ENCODE measurements around the gene AKAP6. TPM values are rescaled to one million over a fixed set of nuclear protein-coding genes. Genes with fewer than 3 reads are reported as not detected.
"Not testable (repeated sequence)": the region's sequence is repeated elsewhere in the genome, so short reads cannot be mapped to it uniquely, and the experiment has no call there.

Gene AKAP6
- total RNA-seq, 1 donor, result 1.6 TPM

DNA sequence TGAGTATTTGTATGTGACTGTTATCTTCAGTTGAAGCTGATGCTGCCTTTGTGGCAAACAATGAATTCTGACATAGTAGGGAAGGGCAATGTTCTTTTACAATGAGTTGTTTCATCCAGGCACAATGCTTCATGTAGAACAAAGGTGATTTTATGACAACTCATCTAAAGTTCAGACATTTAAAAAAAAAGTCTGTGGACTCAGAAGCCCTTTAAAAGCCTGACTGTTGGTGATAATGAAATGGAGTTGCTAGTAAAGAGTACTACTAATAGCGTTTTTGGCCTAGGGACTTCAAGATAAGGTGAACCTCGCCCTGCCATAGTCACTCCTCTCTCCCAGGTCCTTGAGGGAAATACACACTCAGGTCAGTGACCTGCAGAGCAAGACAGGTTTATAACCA, 105.1 kb downstream of the AKAP6 start:
- no peak for DNase-seq (ENCODE audit: low read depth in 2 of 3, low spot score in 2 of 3)

- DNase-seq (ENCODE audit: low read depth in 2 of 3, low spot score in 2 of 3), result no peak
Measured at GRCh38 chr14:32434880-32435279, 105.8 kb downstream of the AKAP6 start.

DNA sequence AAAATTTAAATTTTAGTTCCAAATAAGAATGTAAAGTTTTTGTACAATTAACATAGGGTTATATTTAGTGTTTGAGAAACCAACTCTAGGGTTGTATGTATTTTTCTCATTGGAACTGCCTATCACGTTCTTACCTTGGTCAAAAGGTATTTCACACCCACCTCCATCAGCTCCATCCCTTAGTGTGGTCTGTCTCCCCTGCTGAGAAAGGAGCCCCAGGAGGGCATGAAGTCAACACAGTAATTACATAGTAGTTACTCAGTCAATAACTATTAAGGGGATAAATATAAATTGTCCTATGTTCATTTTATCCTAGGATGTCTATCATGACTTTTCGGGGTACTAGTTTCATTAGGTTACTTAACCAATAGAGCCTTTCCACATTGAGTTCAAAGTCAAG, 106.3 kb downstream of the AKAP6 start:
- DNase-seq (ENCODE audit: low read depth in 2 of 3, low spot score in 2 of 3), result no peak

GRCh38 chr14:32436993-32437392, 107.9 kb downstream of the AKAP6 start:
- no peak for DNase-seq (ENCODE audit: low read depth in 2 of 3, low spot score in 2 of 3)

DNA sequence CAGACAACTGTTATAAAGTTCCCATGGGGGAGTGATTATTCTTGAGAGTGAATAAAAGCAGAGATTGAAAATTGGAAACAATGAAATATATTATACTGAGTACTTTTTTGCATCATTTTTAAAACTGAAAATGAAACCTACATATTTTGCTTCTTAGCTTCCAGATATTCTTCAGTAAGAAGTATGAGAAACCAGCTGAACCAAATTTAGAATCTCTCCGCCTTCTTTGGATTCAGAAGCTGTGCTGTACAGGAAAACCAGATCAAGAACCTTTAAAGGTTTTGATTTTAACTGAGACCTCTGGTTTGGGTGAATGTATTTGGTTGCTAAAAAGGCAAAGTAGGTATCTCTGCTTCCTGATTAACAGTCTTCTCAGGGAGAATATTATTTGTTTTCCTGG, 109.4 kb downstream of the AKAP6 start:
- no peak for DNase-seq (ENCODE audit: low read depth in 2 of 3, low spot score in 2 of 3)

DNA sequence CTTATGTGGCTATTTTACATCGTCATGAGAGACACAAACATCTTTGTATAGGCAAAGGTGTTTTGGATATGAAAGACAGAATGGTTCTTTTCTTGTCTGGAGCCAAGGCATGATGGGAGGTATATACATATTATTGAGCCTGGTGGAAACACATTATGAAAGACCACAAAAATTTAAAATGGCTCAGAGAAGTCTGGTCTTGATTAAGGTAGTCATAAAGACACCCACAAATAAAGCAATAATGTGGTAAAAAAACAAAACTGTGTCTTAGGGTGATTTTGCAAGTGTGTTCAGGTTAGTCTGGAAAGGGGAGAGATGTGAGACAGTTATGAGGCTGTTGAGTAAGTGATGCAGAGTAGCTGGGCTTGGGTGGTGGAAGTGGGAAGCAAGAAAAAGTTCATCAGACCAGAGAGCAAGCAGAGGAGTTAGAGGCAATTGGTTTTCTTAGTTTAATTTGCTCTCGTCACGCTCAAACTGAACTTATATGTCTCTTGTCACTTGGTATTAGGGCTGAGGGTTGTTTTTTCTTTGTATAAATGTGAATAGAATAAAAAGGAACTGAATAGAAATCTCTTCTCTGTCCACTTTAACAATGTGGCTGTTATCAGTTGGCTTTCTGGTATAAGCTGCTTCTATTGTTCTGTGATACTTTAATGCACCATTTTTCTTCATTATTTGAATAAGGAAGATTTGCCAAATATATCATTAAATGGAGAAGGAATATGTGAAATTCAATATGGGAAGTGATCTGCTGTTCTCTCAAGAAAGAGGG, 115.0 kb downstream of the AKAP6 start:
- no peak for DNase-seq (ENCODE audit: low read depth in 2 of 3, low spot score in 2 of 3)

DNA sequence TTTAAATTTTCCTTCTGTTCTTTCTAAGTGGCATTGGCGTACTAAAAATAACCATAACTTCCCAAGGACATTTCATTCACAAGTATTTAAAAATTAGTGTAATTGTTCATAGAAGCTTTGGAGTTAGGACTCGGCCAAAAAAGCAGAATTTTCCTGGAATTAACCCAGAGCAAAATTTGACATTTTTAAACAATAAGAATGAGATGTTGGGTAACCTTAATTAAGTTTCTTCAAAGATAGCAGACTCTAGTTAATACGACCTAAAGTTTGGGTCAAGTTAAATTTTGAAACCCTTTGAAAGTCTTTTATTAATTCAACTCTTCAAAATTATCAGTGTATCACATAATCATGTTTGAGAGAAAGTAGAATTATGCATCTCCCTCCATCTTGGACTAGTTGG, 118.3 kb downstream of the AKAP6 start:
- DNase-seq (ENCODE audit: low read depth in 2 of 3, low spot score in 2 of 3), result no peak

- DNase-seq (ENCODE audit: low read depth in 2 of 3, low spot score in 2 of 3), result no peak
Measured at GRCh38 chr14:32449648-32450047, 120.5 kb downstream of the AKAP6 start.

DNA sequence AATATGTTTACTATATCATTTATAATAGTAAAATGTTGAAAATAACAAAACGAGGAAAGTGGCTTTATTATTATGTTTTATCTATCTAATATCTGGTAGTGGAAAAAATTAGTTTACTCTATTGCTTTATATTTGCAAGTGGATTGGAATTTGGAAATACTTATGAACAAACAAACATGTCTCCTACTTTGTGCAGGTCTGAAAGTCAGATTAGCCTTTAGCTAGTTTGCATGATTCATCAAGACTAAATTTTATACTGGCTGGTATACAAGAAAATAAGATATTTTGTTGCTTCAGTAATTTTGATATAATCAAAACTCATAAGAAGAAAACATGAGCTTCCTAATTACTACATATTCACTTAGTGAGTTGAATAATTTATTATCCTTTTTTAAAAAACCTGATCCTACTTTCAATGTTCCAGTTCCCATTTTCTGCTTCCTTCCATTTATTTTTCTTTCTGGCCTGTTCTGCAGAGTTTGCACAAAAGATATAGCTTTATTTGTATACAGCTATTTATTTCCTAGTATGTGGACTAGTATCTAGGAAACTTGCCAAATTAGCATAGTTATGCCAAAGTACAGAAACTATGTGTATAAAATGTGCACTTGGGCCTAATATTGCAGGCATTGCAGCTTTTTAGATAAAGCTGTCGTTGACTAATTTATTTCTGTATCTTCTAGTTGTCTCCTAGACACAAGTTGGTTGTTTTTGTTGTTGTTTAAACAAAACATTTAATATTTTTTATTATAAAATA, 122.0 kb downstream of the AKAP6 start:
- DNase-seq (ENCODE audit: low read depth in 2 of 3, low spot score in 2 of 3), result no peak

DNA sequence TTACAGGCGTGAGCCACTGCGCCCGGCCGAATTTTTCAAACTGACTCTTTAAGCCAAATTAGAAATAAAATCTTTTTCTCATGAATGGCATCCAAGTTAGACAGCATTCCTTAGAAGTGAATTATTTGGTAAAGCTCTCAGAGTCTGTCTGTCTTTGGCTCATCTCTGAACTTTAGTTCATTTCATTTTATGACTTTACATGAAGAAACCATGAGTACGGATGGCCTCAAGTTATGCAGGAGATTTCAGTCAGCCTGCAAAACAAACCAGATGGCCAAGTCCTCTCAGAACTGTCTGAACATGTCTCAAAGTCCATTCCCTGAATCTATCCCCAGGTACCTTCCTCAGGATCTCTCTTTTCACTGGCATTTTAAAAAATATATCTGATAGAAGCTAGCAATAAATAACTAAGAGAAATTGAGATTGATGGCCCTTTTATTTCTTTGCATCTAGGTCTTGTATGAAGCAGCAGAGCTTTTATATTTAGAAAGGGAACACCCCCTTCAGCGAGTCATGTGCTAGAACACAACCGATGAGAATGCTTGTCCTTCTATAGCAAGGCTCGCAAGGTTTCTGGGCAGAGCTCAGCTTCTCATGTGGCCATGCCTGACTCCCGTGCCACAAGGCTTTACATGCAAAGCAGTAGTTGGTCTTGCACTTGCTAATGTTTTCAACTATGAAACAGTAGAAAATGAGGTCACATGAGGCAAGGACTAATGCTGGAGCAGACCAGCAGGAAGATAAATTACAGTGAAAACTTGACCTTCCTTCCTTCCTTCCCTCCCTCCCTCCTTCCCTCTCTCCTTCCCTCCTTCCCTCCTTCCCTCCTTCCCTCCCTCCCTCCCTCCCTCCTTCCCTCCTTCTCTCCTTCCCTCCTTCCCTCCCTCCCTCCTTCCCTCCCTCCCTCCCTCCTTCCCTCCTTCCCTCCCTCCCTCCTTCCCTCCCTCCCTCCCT, 125.0 kb downstream of the AKAP6 start:
- no peak for DNase-seq (ENCODE audit: low read depth in 2 of 3, low spot score in 2 of 3)

- DNase-seq (ENCODE audit: low read depth in 2 of 3, low spot score in 2 of 3), result no peak
Measured at GRCh38 chr14:32457213-32457920, 128.3 kb downstream of the AKAP6 start.

GRCh38 chr14:32458720-32459119, 129.6 kb downstream of the AKAP6 start:
- no peak for DNase-seq (ENCODE audit: low read depth in 2 of 3, low spot score in 2 of 3)

GRCh38 chr14:32460267-32460666, 131.2 kb downstream of the AKAP6 start:
- no peak for DNase-seq (ENCODE audit: low read depth in 2 of 3, low spot score in 2 of 3)

GRCh38 chr14:32462553-32462952, 133.5 kb downstream of the AKAP6 start:
- not testable (repeated sequence) for DNase-seq (ENCODE audit: low read depth in 2 of 3, low spot score in 2 of 3)

DNA sequence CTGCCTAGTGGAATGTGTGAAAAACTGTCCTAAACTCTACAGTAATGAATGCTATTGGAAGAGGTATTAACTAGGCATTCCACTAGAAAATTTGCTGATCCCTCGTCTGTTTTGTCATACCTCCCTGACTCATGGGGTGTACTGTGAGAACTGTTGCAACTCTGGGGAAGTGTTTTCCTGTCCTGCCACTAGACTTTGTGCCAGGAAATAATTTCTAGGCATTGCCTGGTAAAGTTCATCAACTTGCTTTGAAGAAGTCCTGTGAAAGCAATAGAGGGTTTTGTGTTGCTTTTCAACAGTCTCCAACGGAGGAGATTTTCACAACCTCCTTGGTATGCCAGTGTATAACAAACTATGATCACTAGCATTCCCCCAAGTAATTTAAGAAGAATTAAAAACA, 139.9 kb downstream of the AKAP6 start:
- DNase-seq (ENCODE audit: low read depth in 2 of 3, low spot score in 2 of 3), result no peak

- peak in 2 of 3 donors; percentile 20 to 57 for DNase-seq (ENCODE audit: low read depth in 2 of 3, low spot score in 2 of 3)
Measured at GRCh38 chr14:32469388-32470160, 140.5 kb downstream of the AKAP6 start.

DNA sequence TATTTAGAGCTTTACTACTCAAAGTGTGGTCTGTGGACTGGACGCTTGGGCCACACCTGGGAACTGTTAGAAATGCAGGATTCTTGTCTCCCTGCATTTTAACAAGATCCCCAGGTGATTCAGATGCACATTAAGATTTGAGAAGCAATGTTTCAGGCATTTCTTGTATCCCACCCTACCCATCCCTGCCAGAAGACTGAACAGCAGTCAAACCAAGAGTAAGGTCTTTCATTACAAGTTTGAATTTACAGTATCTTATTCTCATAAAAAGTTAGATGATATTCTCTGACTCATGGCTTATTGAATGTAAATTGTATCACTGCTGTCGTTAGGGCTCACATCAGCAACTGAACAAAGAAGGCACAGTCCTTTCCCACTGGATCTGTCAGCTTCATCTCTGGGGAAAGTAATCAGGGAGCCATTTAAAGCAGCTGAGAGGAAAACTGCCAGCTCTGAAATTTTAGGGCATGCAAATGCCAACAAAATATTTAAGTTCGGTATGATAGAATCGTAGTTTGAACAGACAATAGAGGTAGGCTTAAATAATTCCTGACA, 141.1 kb downstream of the AKAP6 start:
- DNase-seq (ENCODE audit: low read depth in 2 of 3, low spot score in 2 of 3), result no peak

GRCh38 chr14:32471181-32471580, 142.1 kb downstream of the AKAP6 start:
- no peak for DNase-seq (ENCODE audit: low read depth in 2 of 3, low spot score in 2 of 3)

- no peak for DNase-seq (ENCODE audit: low read depth in 2 of 3, low spot score in 2 of 3)
Measured at GRCh38 chr14:32472076-32472475, 143.0 kb downstream of the AKAP6 start.

Measured in hematopoietic multipotent progenitor cell (in vitro differentiated cells).